Osteocyte (in vitro differentiated cells): ENCODE data around the gene MYO7B. TPM values are rescaled to one million over a fixed set of nuclear protein-coding genes. Genes with fewer than 3 reads are reported as not detected.

ENCODE experiments used
- DNase-seq: peaks from one replicate; pipeline ENCODE4 v3.0.0; 2021; ENCODE audit warnings: mixed read lengths; ENCODE audit not compliant: unreplicated experiment; ENCODE audit errors: extremely low spot score
- H3K27ac Mint-ChIP-seq: one replicate; pipeline ENCODE4 v1.8.0; 2021; ENCODE audit warnings: mild to moderate bottlenecking, mixed read lengths; ENCODE audit not compliant: unreplicated experiment
- H3K27me3 Mint-ChIP-seq: one replicate; pipeline ENCODE4 v1.8.0; 2021; ENCODE audit warnings: mixed read lengths; ENCODE audit not compliant: unreplicated experiment
- H3K36me3 Mint-ChIP-seq: one replicate; pipeline ENCODE4 v1.8.0; 2021; ENCODE audit warnings: mixed read lengths; ENCODE audit not compliant: unreplicated experiment
- H3K4me1 Mint-ChIP-seq: one replicate; pipeline ENCODE4 v1.8.0; 2021; ENCODE audit warnings: mixed read lengths; ENCODE audit not compliant: unreplicated experiment
- H3K4me3 Mint-ChIP-seq: one replicate; pipeline ENCODE4 v1.8.0; 2021; ENCODE audit warnings: mild to moderate bottlenecking, moderate library complexity, mixed read lengths; ENCODE audit not compliant: unreplicated experiment
- H3K9me3 Mint-ChIP-seq: one replicate; pipeline ENCODE4 v1.8.0; 2021; ENCODE audit warnings: mixed read lengths; ENCODE audit not compliant: unreplicated experiment
- CTCF ChIP-seq: fragments of 200-600 bp; sonication (generic); IDR thresholded peaks from 2 replicates; pipeline ENCODE4 v1.5.0; 2021; ENCODE audit warnings: antibody characterized with exemption, mild to moderate bottlenecking, moderate library complexity
- total RNA-seq: library from RNA; stranded (reverse); gene quantifications from 2 replicates; pipeline ENCODE4 v1.2.1, GENCODE V29; 2021

Gene MYO7B
- total RNA-seq, 1 donor from 2014 or later, result not detected

DNA sequence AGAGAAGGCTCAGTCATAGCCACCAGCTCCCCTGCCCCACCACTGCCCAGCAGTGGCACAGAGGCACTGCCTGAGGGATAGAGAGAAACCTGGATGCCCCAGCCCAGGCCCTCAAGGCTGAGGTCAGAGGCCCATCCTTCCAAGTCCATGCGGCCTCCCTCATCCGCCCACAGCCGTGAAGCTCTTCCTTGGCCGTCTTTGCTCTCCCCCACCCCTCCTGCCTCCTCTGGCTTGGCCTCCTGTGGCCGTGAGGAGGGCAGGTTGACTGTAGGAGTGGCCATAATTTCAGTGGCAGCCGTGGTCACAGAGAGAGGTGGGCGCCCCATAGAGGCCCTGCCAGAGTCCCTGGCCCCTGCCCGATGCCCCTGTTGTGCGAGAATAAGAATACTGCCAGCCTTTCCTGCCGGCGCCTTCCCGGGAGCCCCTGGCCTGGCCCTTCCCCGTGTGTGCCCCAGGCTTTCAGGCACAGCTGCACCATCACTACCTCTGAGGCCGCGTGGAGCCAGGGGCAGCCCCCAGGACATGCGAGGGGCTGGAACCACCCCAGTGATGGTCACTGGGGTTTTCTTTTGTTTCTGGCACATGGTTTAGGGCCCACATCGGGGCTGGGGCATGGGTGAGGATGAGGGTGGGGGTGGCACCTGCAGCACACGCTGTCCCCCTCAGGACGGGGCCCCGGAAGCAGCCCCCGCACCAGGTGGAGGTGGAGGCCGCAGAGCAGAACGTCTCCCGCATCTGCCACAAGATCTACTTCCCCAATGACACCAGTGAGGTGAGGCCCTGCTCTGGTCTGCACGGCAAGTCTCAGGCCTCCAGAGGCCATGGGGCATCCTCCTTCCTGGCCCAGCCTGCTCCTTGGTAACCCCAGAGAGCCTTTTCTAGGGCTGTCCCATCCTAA, 97.4 kb downstream of the MYO7B start:
- H3K4me3 Mint-ChIP-seq, result no peak overlapping the region
- TF ChIP-seq CTCF, result no peak
- no peaks in the 10 kb centered on the region for H3K36me3 Mint-ChIP-seq
- H3K9me3 Mint-ChIP-seq, result no peaks in the 10 kb centered on the region
- no peak for DNase-seq
- H3K4me1 Mint-ChIP-seq, result peaks cover 16% of the 10 kb centered on the region
- H3K27ac Mint-ChIP-seq, result no peak overlapping the region
- no peaks in the 10 kb centered on the region for H3K27me3 Mint-ChIP-seq

- Mint-ChIP-seq H3K9me3 (no peaks in the 10 kb centered on the region), H3K27ac (no peak overlapping the region), H3K27me3 (no peaks in the 10 kb centered on the region), H3K4me3 (no peak overlapping the region), H3K4me1 (peaks cover 21% of the 10 kb centered on the region), H3K36me3 (no peaks in the 10 kb centered on the region)
- TF ChIP-seq CTCF, result no peak
- no peak for DNase-seq
These were observed 98.1 kb downstream of the MYO7B start for GRCh38 chr2:127633556-127634065.

DNA sequence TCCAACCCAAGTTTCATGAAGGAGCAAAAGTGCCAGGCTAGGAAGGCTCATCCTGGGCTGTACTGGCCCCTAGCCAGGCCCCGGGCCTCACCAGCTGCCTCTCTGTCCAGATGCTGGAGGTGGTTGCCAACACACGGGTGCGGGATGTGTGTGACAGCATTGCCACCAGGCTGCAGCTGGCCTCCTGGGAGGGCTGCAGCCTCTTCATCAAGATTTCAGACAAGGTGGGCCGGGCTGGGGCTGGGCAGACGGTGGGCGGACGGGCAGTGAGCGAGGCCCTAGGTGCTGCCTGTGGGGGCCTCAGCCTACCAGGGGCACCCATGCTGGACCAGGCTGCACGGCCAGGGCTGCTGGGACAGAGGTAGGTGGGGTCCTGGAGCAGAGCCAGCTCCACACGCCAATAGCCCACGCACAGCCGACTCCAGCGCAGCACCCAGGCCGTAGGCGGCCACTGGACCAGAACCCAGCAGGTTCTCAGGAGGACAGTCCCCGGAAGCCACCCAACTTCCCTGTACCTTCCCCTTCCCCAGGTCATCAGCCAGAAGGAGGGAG, 98.7 kb downstream of the MYO7B start:
- no peak for TF ChIP-seq CTCF
- no peaks in the 10 kb centered on the region for H3K27me3 Mint-ChIP-seq
- H3K27ac Mint-ChIP-seq, result no peak overlapping the region
- peaks cover 25% of the 10 kb centered on the region for H3K4me1 Mint-ChIP-seq
- H3K4me3 Mint-ChIP-seq, result no peak overlapping the region
- no peaks in the 10 kb centered on the region for H3K36me3 Mint-ChIP-seq
- no peaks in the 10 kb centered on the region for H3K9me3 Mint-ChIP-seq
- no peak for DNase-seq

DNA sequence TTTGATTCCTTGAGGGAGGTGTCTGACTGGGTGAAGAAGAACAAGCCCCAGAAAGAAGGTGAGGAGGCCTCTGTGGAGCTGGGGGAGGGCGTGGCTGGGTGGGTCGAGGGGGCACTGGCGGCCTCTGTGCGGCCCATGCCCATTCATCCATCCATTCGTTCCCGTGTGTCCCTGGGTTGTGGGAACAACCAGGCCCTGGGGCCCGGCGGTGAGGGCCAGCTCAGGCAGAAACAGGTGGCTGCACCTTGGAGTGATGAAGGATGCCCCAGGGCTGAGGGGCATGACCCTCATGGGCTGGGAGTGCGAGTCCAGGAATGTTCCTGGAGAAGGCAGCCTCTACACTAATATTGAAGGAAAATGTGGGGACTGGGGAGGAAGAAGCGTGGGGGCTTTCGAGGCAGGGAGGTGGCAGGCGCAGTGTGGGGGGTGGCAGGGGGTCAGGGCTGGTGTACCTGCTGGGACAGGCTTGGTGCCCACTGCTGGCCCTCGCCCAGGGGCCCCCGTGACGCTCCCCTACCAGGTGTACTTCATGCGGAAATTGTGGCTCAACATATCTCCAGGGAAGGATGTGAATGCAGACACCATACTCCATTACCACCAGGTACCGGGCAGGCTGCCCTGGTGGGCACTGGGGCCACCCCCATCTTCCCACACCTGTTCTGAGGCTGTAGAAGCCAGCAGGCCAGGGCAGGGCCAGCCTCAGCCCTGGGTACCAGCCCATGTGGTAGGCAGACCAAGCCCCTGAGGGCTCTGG, 99.3 kb downstream of the MYO7B start:
- H3K4me1 Mint-ChIP-seq, result peaks cover 25% of the 10 kb centered on the region
- H3K4me3 Mint-ChIP-seq, result no peak overlapping the region
- H3K27ac Mint-ChIP-seq, result no peak overlapping the region
- H3K27me3 Mint-ChIP-seq, result no peaks in the 10 kb centered on the region
- H3K9me3 Mint-ChIP-seq, result no peaks in the 10 kb centered on the region
- TF ChIP-seq CTCF, result no peak
- no peak for DNase-seq
- no peaks in the 10 kb centered on the region for H3K36me3 Mint-ChIP-seq
